Epidermal melanocyte (primary cell): ENCODE measurements around the gene GLIS1.

Source experiments
- DNase-seq: peaks from one replicate; pipeline ENCODE4 v3.0.0; 2011; ENCODE audit warnings: low spot score; ENCODE audit not compliant: insufficient read length

GLIS1 gene

GRCh38 chr1:53693773-53694717, 44.9 kb downstream of the GLIS1 start:
- DNase-seq, result no peak

- no peak for DNase-seq
Measured at GRCh38 chr1:53693339-53693738, 45.6 kb downstream of the GLIS1 start.

GRCh38 chr1:53691326-53691725, 47.6 kb downstream of the GLIS1 start:
- no peak for DNase-seq

GRCh38 chr1:53690411-53690810, 48.6 kb downstream of the GLIS1 start:
- DNase-seq, result no peak

- DNase-seq, result no peak
Measured at GRCh38 chr1:53689736-53690326, 49.1 kb downstream of the GLIS1 start.

- no peak for DNase-seq
Measured at GRCh38 chr1:53689223-53689622, 49.7 kb downstream of the GLIS1 start.

- no peak for DNase-seq
Measured at GRCh38 chr1:53688381-53689102, 50.4 kb downstream of the GLIS1 start.

GRCh38 chr1:53687901-53688300, 51.1 kb downstream of the GLIS1 start:
- DNase-seq, result no peak

- no peak for DNase-seq
Measured at GRCh38 chr1:53687426-53687825, 51.5 kb downstream of the GLIS1 start.

GRCh38 chr1:53686965-53687267, 52.0 kb downstream of the GLIS1 start:
- no peak for DNase-seq

GRCh38 chr1:53686091-53686964, 52.6 kb downstream of the GLIS1 start:
- no peak for DNase-seq

- DNase-seq, result no peak
Measured at GRCh38 chr1:53685272-53686051, 53.5 kb downstream of the GLIS1 start.

GRCh38 chr1:53684741-53685140, 54.2 kb downstream of the GLIS1 start:
- no peak for DNase-seq

GRCh38 chr1:53683986-53684740, 54.8 kb downstream of the GLIS1 start:
- DNase-seq, result no peak

GRCh38 chr1:53682881-53683280, 56.1 kb downstream of the GLIS1 start:
- no peak for DNase-seq

GRCh38 chr1:53681977-53682685, 56.8 kb downstream of the GLIS1 start:
- no peak for DNase-seq

GRCh38 chr1:53681351-53681976, 57.5 kb downstream of the GLIS1 start:
- no peak for DNase-seq

GRCh38 chr1:53680868-53681267, 58.1 kb downstream of the GLIS1 start:
- no peak for DNase-seq
